Karpas-422 (cell line): ENCODE results near the gene FOXN1. TPM values are rescaled to one million over a fixed set of nuclear protein-coding genes. Genes with fewer than 3 reads are reported as not detected.

Source experiments
- DNase-seq: peaks from one replicate; pipeline ENCODE4 v3.0.0-alpha.2; 2015
- H2AFZ ChIP-seq: fragments of 200-600 bp; sonication (generic); 2 replicates; pipeline ENCODE4 v1.6.1; 2014; ENCODE audit warnings: antibody characterized with exemption, low read length, mixed read lengths
- H3K27ac ChIP-seq: fragments of 200-600 bp; sonication (generic); 2 replicates; pipeline ENCODE4 v1.5.1; 2014; ENCODE audit warnings: mild to moderate bottlenecking, low read length, moderate library complexity
- H3K27me3 ChIP-seq: fragments of 200-600 bp; sonication (generic); 2 replicates; pipeline ENCODE4 v1.6.1; 2014; ENCODE audit warnings: low read length, mixed read lengths
- H3K36me3 ChIP-seq: fragments of 200-600 bp; sonication (generic); 2 replicates; pipeline ENCODE4 v1.6.1; 2014; ENCODE audit warnings: low read length, mixed read lengths; ENCODE audit not compliant: insufficient read depth
- H3K4me1 ChIP-seq: fragments of 200-600 bp; sonication (generic); 2 replicates; pipeline ENCODE4 v1.6.1; 2014; ENCODE audit warnings: mild to moderate bottlenecking, low read length, mixed read lengths
- H3K4me2 ChIP-seq: fragments of 200-600 bp; sonication (generic); 2 replicates; pipeline ENCODE4 v1.6.1; 2014; ENCODE audit warnings: low read length, low read depth, mild to moderate bottlenecking; ENCODE audit not compliant: poor library complexity, severe bottlenecking
- H3K4me3 ChIP-seq: fragments of 200-600 bp; sonication (generic); 2 replicates; pipeline ENCODE4 v1.5.1; 2014; ENCODE audit warnings: mild to moderate bottlenecking, antibody characterized with exemption, low read length, mixed read lengths
- H3K79me2 ChIP-seq: fragments of 200-600 bp; sonication (generic); 2 replicates; pipeline ENCODE4 v1.6.1; 2014; ENCODE audit warnings: mild to moderate bottlenecking, low read length, mixed read lengths
- H3K9ac ChIP-seq: fragments of 200-600 bp; sonication (generic); 2 replicates; pipeline ENCODE4 v1.6.0; 2014; ENCODE audit warnings: low read length
- H3K9me2 ChIP-seq: fragments of 200-600 bp; sonication (generic), shearing (Covaris generic); replicated peaks from 2 replicates; pipeline ENCODE4 v1.6.0; 2014; ENCODE audit warnings: mild to moderate bottlenecking, low read length, moderate library complexity; ENCODE audit not compliant: insufficient read depth
- H3K9me3 ChIP-seq: fragments of 300-700, 200-600 bp; sonication (generic); 2 replicates; pipeline ENCODE4 v1.6.1; 2014; ENCODE audit warnings: low read length, mixed read lengths
- H4K20me1 ChIP-seq: fragments of 200-600 bp; sonication (generic); 2 replicates; pipeline ENCODE4 v1.6.1; 2014; ENCODE audit warnings: mild to moderate bottlenecking, antibody characterized with exemption, low read length, low read depth; ENCODE audit not compliant: insufficient read depth
- total RNA-seq: library from RNA; depleted of rRNA; stranded (reverse); fragments of >200 nt; shearing (Covaris generic); gene quantifications from 2 replicates; pipeline ENCODE4 v1.2.3, GENCODE V29; 2014; ENCODE audit warnings: low replicate concordance; rRNA removed

FOXN1 gene
- total RNA-seq, 1 experiment from 2014 or later = not detected

- Histone ChIP-seq H2AFZ (no peak overlapping the region), H4K20me1 (no peaks in the 10 kb centered on the region), H3K79me2 (no peaks in the 10 kb centered on the region; the same call in 1 of the 2 replicates), H3K4me3 (no peak overlapping the region), H3K9me3 (no peaks in the 10 kb centered on the region), H3K4me1 (peaks cover 5% of the 10 kb centered on the region), H3K4me2 (no peak overlapping the region), H3K9ac (no peak overlapping the region), H3K9me2 (no peaks in the 10 kb centered on the region), H3K27ac (no peak overlapping the region), H3K36me3 (peaks cover 65% of the 10 kb centered on the region), H3K27me3 (no peaks in the 10 kb centered on the region)
- DNase-seq = no peak
Observed at GRCh38 chr17:28582513-28582912, 76.4 kb downstream of the FOXN1 start.

GRCh38 chr17:28584434-28584833 lies 78.3 kb downstream of the FOXN1 start:
- H3K4me2 ChIP-seq = no peak overlapping the region
- H3K9me3 ChIP-seq = no peaks in the 10 kb centered on the region
- no peaks in the 10 kb centered on the region for H4K20me1 ChIP-seq
- no peak overlapping the region for H3K27ac ChIP-seq
- H3K27me3 ChIP-seq = no peaks in the 10 kb centered on the region
- H3K79me2 ChIP-seq = peaks cover 7% of the 10 kb centered on the region; the same call in 1 of the 2 replicates
- H3K9me2 ChIP-seq = no peaks in the 10 kb centered on the region
- H2AFZ ChIP-seq = no peak overlapping the region
- no peak overlapping the region for H3K4me3 ChIP-seq
- no peak for DNase-seq
- no peak overlapping the region for H3K9ac ChIP-seq
- H3K36me3 ChIP-seq = peaks cover 64% of the 10 kb centered on the region
- no peaks in the 10 kb centered on the region for H3K4me1 ChIP-seq

GRCh38 chr17:28585851-28586250 lies 79.7 kb downstream of the FOXN1 start:
- no peaks in the 10 kb centered on the region for H3K27me3 ChIP-seq
- no peaks in the 10 kb centered on the region for H3K9me3 ChIP-seq
- peaks cover 12% of the 10 kb centered on the region; the same call in 1 of the 2 replicates for H3K79me2 ChIP-seq
- H4K20me1 ChIP-seq = no peaks in the 10 kb centered on the region
- H3K27ac ChIP-seq = no peak overlapping the region
- H2AFZ ChIP-seq = no peak overlapping the region
- no peak overlapping the region for H3K9ac ChIP-seq
- no peaks in the 10 kb centered on the region for H3K4me1 ChIP-seq
- peaks cover 72% of the 10 kb centered on the region for H3K36me3 ChIP-seq
- no peak overlapping the region for H3K4me3 ChIP-seq
- DNase-seq = no peak
- H3K4me2 ChIP-seq = no peak overlapping the region
- no peaks in the 10 kb centered on the region for H3K9me2 ChIP-seq

Other genes starting within 250 kb of the FOXN1 start
- 38.9 and 74.3 TPM in 2 replicates for gene TMEM97, start 187.1 kb upstream of the FOXN1 start, total RNA-seq
- gene IFT20, start 170.9 kb upstream of the FOXN1 start, total RNA-seq = 44.5 and 56.6 TPM in 2 replicates
- 8.5 and 16.6 TPM in 2 replicates for gene TNFAIP1, start 170.6 kb upstream of the FOXN1 start, total RNA-seq
- gene POLDIP2, start 148.8 kb upstream of the FOXN1 start, total RNA-seq = 71.1 and 98.3 TPM in 2 replicates
- gene SEBOX, start 141.1 kb upstream of the FOXN1 start, total RNA-seq = not detected in 2 replicates
- gene VTN, start 136.0 kb upstream of the FOXN1 start, total RNA-seq = 4.2 TPM in 1 of 2 replicates, not detected in the other
- 23.9 and 26.9 TPM in 2 replicates for gene SARM1, start 134.7 kb upstream of the FOXN1 start, total RNA-seq
- gene SLC46A1, start 100.1 kb upstream of the FOXN1 start, total RNA-seq = 2.0 and 5.0 TPM in 2 replicates
- gene SLC13A2, start 32.7 kb upstream of the FOXN1 start, total RNA-seq = not detected in 2 replicates
- 34.0 and 70.2 TPM in 2 replicates for gene UNC119, start 46.3 kb downstream of the FOXN1 start, total RNA-seq
- 39.2 and 50.2 TPM in 2 replicates for gene PIGS, start 65.2 kb downstream of the FOXN1 start, total RNA-seq
- 309 and 552 TPM in 2 replicates for gene ALDOC, start 70.5 kb downstream of the FOXN1 start, total RNA-seq
- 51.0 and 58.1 TPM in 2 replicates for gene SPAG5, start 92.7 kb downstream of the FOXN1 start, total RNA-seq
- 25.5 and 33.5 TPM in 2 replicates for gene RSKR, start 107.8 kb downstream of the FOXN1 start, total RNA-seq
- 133 and 152 TPM in 2 replicates for gene BLTP2, start 138.8 kb downstream of the FOXN1 start, total RNA-seq
- gene SDF2, start 155.6 kb downstream of the FOXN1 start, total RNA-seq = 32.3 and 39.7 TPM in 2 replicates
- gene SUPT6H, start 155.9 kb downstream of the FOXN1 start, total RNA-seq = 91.5 and 109 TPM in 2 replicates
- 2.7 and 7.3 TPM in 2 replicates for gene PROCA1, start 205.5 kb downstream of the FOXN1 start, total RNA-seq
- gene RAB34, start 211.5 kb downstream of the FOXN1 start, total RNA-seq = not detected in 2 replicates
- gene RPL23A, start 213.6 kb downstream of the FOXN1 start, total RNA-seq = 1,170 and 1,763 TPM in 2 replicates
- gene TLCD1, start 219.9 kb downstream of the FOXN1 start, total RNA-seq = 2.1 and 3.8 TPM in 2 replicates
- gene NEK8, start 222.4 kb downstream of the FOXN1 start, total RNA-seq = 9.4 and 13.8 TPM in 2 replicates
- 40.1 and 40.7 TPM in 2 replicates for gene TRAF4, start 237.7 kb downstream of the FOXN1 start, total RNA-seq